HEK293 (cell line): ENCODE results near the gene CDC40.

Source experiments
- MZF1 ChIP-seq: fragments of 450-650 bp; formaldehyde crosslinking; IDR thresholded peaks from 2 replicates; pipeline ENCODE4 v1.5.1; 2017; ENCODE audit warnings: missing biosample characterization, missing genetic modification characterization, borderline replicate concordance
- REPIN1 ChIP-seq: fragments of 450-650 bp; formaldehyde crosslinking; IDR thresholded peaks from 2 replicates; pipeline ENCODE4 v1.5.1; 2017; ENCODE audit warnings: missing biosample characterization, missing genetic modification characterization, low read depth
- ZNF112 ChIP-seq: fragments of 450-650 bp; formaldehyde crosslinking; IDR thresholded peaks from 2 replicates; pipeline ENCODE4 v1.5.0; 2017; ENCODE audit warnings: missing biosample characterization, missing genetic modification characterization
- ZNF558 ChIP-seq: fragments of 450-650 bp; formaldehyde crosslinking; IDR thresholded peaks from 2 replicates; pipeline ENCODE4 v1.5.1; 2016; ENCODE audit warnings: missing biosample characterization, missing genetic modification characterization
- ZNF621 ChIP-seq: fragments of 450-650 bp; formaldehyde crosslinking; IDR thresholded peaks from 2 replicates; pipeline ENCODE4 v1.5.1; 2017; ENCODE audit warnings: missing biosample characterization, missing genetic modification characterization
- ZNF658 ChIP-seq: fragments of 450-650 bp; formaldehyde crosslinking; IDR thresholded peaks from 2 replicates; pipeline ENCODE4; 2016; ENCODE audit warnings: missing biosample characterization, missing genetic modification characterization
- TF ChIP-seq, protein P1 (sequence below): fragments of 450-650 bp; formaldehyde crosslinking; IDR thresholded peaks from 2 replicates; pipeline ENCODE4 v1.5.1; 2016; ENCODE audit warnings: missing biosample characterization, missing genetic modification characterization
- TF ChIP-seq, protein P2 (sequence below): fragments of 450-650 bp; formaldehyde crosslinking; IDR thresholded peaks from 2 replicates; pipeline ENCODE4 v1.5.1; 2016; ENCODE audit warnings: missing biosample characterization, missing genetic modification characterization

GRCh38 chr6:110216140-110216539, 35.9 kb downstream of the CDC40 start:
- TF ChIP-seq ZNF558 (tag by site-specific recombination) = no peak
- no peak for TF ChIP-seq MZF1 (tag by site-specific recombination)
- TF ChIP-seq, protein P1, sequence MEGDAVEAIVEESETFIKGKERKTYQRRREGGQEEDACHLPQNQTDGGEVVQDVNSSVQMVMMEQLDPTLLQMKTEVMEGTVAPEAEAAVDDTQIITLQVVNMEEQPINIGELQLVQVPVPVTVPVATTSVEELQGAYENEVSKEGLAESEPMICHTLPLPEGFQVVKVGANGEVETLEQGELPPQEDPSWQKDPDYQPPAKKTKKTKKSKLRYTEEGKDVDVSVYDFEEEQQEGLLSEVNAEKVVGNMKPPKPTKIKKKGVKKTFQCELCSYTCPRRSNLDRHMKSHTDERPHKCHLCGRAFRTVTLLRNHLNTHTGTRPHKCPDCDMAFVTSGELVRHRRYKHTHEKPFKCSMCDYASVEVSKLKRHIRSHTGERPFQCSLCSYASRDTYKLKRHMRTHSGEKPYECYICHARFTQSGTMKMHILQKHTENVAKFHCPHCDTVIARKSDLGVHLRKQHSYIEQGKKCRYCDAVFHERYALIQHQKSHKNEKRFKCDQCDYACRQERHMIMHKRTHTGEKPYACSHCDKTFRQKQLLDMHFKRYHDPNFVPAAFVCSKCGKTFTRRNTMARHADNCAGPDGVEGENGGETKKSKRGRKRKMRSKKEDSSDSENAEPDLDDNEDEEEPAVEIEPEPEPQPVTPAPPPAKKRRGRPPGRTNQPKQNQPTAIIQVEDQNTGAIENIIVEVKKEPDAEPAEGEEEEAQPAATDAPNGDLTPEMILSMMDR (tag by site-specific recombination) = no peak
- no peak for TF ChIP-seq ZNF112
- no peak for TF ChIP-seq ZNF658 (tag by site-specific recombination)
- TF ChIP-seq, protein P2, sequence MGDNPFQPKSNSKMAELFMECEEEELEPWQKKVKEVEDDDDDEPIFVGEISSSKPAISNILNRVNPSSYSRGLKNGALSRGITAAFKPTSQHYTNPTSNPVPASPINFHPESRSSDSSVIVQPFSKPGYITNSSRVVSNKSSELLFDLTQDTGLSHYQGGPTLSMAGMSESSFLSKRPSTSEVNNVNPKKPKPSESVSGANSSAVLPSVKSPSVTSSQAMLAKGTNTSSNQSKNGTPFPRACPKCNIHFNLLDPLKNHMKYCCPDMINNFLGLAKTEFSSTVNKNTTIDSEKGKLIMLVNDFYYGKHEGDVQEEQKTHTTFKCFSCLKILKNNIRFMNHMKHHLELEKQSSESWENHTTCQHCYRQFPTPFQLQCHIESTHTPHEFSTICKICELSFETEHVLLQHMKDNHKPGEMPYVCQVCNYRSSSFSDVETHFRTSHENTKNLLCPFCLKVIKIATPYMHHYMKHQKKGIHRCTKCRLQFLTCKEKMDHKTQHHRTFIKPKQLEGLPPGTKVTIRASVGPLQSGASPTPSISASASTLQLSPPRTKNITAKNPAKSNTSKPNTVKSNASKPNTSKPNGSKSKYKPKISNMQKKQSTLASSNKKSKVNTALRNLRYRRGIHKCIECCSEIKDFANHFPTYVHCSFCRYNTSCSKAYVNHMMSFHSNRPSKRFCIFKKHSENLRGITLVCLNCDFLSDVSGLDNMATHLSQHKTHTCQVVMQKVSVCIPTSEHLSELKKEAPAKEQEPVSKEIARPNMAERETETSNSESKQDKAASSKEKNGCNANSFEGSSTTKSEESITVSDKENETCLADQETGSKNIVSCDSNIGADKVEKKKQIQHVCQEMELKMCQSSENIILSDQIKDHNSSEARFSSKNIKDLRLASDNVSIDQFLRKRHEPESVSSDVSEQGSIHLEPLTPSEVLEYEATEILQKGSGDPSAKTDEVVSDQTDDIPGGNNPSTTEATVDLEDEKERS = no peak
- no peak for TF ChIP-seq ZNF621 (tag by site-specific recombination)
- no peak for TF ChIP-seq REPIN1 (tag by site-specific recombination)
